Epithelial cell of proximal tubule (primary cell): ENCODE data around the gene CCNA2. TPM values are rescaled to one million over a fixed set of nuclear protein-coding genes. Genes with fewer than 3 reads are reported as not detected.

Experiments
- DNase-seq: peaks from one replicate; pipeline ENCODE4 v3.0.0-alpha.2; 2011; ENCODE audit warnings: low read depth
- H3K4me3 ChIP-seq: 2 replicates; pipeline ENCODE4 v1.5.1; 2011; ENCODE audit warnings: low read depth, mild to moderate bottlenecking, low read length
- total RNA-seq: library from RNA; depleted of rRNA; stranded (reverse); fragments of >200 nt; gene quantifications from 2 replicates; pipeline ENCODE4 v1.2.3, GENCODE V29; 2015
- TF ChIP-seq, protein P1 (sequence below): conservative IDR thresholded peaks from 2 replicates; pipeline ENCODE4 v1.5.1; 2012; ENCODE audit warnings: low read depth, mild to moderate bottlenecking, low read length

The CCNA2 gene
- total RNA-seq, 1 donor from 2014 or later = 106 TPM

DNA sequence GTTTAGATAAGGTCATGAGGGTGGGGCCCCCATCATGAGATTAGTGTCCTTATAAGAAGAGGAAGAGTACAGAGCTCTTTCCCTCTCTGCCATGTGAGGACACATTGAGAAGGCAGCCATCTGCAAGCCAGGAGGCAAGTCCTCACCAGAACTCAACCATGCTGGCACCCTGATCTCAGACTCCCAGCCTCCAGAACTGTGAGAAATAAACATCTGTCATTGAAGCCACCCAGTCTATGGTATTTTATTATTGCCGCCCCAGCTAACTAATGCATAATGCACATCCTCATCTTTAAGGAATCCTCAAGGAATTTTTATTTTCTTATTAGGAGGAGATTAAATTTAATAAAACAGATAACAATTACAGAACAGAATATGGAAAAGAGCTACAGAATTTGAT is 39.3 kb downstream of the CCNA2 start:
- H3K4me3 ChIP-seq = no peak overlapping the region
- TF ChIP-seq, protein P1, sequence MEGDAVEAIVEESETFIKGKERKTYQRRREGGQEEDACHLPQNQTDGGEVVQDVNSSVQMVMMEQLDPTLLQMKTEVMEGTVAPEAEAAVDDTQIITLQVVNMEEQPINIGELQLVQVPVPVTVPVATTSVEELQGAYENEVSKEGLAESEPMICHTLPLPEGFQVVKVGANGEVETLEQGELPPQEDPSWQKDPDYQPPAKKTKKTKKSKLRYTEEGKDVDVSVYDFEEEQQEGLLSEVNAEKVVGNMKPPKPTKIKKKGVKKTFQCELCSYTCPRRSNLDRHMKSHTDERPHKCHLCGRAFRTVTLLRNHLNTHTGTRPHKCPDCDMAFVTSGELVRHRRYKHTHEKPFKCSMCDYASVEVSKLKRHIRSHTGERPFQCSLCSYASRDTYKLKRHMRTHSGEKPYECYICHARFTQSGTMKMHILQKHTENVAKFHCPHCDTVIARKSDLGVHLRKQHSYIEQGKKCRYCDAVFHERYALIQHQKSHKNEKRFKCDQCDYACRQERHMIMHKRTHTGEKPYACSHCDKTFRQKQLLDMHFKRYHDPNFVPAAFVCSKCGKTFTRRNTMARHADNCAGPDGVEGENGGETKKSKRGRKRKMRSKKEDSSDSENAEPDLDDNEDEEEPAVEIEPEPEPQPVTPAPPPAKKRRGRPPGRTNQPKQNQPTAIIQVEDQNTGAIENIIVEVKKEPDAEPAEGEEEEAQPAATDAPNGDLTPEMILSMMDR = no peak
- no peak for DNase-seq

DNA sequence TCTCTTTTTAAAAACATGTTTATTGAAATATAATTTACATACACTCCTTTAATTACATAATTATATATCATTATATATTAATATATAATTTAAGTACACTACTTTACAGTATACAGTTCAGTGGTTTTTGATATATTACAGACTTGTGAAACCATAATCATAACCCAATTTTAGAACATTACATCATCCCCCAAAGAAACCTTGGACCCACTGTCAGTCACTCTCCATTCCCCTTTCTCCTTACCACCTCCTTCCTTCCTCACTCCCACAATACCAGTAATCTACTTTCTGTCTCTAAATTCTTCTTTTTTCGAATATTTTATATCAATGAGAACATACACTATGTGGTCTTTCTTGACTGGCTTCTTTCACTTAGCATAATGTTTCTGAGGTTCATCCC is 40.5 kb downstream of the CCNA2 start:
- H3K4me3 ChIP-seq = no peak overlapping the region
- TF ChIP-seq, protein P1 = no peak
- no peak for DNase-seq

DNA sequence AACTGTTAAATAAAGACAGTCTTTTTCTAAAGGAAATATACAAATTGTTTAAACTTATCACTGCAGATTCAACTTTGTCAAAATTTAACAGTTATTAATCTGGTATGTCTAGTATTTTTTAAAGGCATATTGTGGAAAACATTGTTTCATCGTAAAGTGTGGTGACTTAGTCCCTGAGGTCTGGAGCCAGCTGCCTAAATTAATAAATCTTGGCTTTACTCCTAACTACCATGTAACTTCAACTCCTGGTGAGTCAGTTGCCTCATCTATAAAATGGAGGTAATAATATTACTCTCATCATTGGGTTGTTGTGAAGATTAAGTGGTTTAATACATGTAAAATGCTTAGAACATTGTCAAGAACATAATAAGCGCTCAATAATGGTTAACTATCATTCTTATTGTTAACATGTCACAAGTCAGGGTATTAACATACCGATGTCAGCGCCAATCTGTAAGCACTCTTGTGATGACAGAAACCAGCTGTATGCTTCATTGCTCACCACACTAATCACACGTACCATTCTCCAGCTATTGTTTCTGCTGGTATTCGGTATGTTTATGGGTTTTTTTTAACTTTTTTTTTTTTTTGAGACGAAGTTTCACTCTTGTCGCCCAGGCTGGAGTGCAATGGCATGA is 44.6 kb downstream of the CCNA2 start:
- no peak overlapping the region for H3K4me3 ChIP-seq
- TF ChIP-seq, protein P1 = no peak
- DNase-seq = no peak

DNA sequence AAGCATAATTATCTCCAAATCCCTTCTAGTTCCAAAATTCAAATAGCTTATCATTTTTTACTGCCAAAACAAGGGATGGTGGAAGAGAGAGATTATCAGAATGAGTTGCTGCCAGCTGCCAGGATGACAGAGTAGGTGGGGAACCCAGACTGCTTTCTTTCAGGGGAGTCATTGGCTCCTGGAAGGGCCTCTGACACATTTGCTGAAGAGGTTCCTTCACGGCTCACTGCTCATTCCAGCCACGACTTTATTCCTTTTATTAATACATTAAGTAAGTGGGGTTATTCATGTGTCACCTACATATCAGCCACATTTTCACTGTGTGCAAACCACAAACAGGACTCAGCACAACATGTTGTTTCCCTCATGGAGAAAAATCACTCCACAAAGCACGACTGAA is 46.1 kb downstream of the CCNA2 start:
- TF ChIP-seq, protein P1 = no peak
- H3K4me3 ChIP-seq = no peak overlapping the region
- no peak for DNase-seq

DNA sequence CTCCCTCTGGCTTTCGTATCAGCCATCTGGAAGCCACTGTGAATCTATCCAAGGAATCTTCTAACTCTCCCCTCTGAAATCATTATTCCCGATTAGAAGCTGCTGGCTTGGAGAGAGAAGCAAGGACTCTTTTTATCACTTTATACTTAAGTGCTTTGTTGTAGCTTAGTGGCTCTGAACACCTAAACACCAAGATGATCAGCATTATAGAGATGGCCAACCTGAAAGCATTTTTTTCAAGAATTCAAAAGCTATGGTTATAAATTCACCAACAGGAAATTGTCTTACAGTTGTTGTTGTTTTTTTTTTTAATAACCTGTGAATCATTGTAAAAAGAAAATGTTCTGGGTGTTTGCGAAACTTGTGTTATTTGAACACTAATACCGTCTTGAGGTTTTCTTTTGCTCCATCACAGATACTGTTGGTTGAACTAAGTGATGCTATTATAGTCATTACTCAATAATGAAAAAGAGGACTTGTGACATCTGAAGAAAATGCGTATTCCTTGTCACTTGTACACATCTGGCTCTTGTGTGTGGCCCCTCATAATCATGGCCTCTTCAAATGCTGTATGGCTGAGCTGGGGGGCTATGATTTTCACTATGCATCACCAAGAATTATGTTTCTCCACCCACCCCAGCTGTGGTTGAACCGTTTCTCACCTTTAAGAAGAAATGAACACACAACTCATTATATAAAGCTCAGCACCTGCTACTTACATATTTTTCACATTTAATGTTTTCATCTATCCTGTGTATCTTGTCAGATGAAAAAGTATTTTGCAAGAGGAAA is 46.9 kb downstream of the CCNA2 start:
- DNase-seq = no peak
- TF ChIP-seq, protein P1 = no peak
- no peak overlapping the region for H3K4me3 ChIP-seq

DNA sequence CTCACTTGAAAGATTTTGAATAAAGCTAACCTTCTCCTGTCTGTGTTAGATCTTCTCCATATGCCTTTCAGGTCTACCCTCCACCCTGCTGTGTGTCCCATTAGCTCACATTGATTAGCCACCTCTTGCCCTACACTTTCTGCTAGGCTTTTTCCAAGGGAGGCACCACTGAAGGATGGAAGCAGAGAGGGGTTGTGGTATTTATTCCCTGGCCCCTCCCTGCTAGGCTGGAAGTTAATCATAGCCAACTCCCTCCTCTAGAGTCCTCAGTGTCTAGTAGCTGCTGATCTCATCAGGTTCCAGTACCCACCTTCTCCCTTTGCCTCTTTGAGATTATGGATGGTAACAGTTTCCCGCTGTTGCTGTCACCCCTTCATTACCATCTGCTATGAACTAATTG is 49.8 kb downstream of the CCNA2 start:
- TF ChIP-seq, protein P1 = no peak
- H3K4me3 ChIP-seq = no peak overlapping the region
- DNase-seq = no peak

DNA sequence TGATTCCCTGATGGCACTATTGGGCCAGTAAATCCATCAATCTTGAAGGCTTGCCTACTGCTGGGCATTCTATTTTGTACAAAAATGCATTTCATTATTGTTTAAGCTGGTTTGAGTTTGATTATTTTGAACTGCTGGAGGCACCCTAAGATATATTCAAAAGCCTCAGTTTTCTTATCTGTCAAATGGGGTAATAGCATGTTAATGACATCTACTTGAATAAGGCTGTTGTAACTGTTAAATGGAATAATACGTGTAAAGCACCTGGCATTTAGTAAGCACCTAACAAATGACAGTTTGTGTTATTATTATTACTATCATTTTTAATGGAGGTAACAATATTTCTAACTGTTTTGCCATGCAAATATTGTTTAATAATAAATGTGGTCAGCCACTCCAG is 51.8 kb downstream of the CCNA2 start:
- no peak overlapping the region for H3K4me3 ChIP-seq
- TF ChIP-seq, protein P1 = no peak
- DNase-seq = no peak
